HG03280 (cell line): ENCODE results near the gene FBXO46.
"Not testable (repeated sequence)": the region's sequence is repeated elsewhere in the genome, so short reads cannot be mapped to it uniquely, and the experiment has no call there.

Experiments
- ATAC-seq: cut with Tn5 transposase; IDR thresholded peaks from one replicate; pipeline ENCODE4 v1.9.1; 2021; ENCODE audit warnings: mild to moderate bottlenecking, moderate library complexity; ENCODE audit not compliant: unreplicated experiment

The FBXO46 gene

DNA sequence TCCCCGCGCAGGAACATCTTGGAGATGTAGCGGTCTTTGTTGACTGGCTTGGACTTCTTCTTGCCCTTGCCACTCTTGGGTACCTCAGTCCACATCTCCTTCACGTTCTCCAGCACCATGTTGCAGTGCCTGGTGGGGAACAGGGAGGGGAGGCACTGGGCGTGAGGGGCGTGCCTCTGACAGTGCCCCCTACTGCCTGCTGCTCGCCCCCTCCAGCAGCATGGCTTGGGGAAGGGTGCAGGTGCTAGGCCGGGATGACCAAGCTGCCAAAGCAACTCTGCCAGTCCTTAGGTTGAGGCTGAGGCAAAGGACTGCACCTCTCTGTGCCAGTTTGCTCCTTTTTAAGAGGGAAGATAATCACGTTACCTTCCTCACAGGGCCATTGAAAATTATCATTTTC lies 43.1 kb downstream of the FBXO46 start:
- no peak for ATAC-seq

DNA sequence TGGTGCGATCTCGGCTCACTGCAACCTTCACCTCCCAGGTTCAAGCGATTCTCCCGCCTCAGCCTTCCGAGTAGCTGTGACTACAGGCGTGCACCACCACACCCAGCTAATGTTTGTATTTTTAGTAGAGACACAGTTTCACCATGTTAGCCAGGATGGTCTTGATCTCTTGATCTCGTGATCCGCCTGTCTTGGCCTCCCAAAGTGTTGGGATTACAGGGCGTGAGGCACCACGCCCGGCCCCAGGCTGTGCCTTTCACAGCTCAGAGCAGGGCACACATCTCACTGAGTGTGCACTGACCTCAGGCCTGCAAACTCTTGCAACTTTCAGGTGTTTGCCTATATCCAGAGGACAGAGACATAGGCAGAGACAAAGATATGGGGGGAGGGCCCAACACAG lies 45.7 kb downstream of the FBXO46 start:
- ATAC-seq, result not testable (repeated sequence)

DNA sequence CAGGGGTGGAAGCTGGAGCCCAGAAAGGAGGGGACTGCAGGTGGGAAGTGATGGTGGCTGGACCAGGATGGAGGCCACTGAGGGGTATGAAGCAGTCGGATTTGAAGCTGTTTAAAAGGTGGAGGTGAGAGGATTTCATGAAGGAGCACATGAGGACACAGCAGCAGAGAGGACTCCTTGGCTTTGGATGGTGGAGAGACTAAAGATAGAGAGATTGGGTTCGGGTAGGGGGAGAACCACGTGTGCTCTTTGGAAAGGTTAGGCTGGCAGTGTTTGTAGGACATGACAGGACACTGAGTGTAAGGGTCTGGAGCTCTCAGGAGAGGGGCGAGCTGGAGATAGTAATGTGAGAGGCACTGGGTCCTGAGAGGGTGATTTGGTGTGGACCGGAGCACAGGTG lies 47.8 kb downstream of the FBXO46 start:
- ATAC-seq, result no peak

DNA sequence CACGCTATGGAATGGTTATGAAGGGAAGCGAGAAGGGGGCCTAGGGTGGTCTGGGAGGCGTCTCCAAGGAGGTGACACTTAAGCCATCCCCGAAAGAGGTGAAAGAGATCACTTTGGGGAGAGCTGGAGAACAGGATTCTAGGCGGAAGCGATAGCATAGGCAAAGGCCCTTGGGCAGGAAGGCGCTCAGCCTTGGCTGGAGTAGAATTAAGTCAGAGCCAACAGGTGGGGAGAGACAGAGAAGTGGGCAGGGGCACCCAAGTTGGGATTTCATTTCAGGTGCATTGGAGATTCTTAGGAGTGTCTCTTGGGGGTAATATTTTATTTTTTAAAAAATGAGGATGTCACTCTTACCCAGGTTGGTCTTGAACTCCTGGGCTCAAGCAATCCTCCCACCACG lies 48.6 kb downstream of the FBXO46 start:
- no peak for ATAC-seq

DNA sequence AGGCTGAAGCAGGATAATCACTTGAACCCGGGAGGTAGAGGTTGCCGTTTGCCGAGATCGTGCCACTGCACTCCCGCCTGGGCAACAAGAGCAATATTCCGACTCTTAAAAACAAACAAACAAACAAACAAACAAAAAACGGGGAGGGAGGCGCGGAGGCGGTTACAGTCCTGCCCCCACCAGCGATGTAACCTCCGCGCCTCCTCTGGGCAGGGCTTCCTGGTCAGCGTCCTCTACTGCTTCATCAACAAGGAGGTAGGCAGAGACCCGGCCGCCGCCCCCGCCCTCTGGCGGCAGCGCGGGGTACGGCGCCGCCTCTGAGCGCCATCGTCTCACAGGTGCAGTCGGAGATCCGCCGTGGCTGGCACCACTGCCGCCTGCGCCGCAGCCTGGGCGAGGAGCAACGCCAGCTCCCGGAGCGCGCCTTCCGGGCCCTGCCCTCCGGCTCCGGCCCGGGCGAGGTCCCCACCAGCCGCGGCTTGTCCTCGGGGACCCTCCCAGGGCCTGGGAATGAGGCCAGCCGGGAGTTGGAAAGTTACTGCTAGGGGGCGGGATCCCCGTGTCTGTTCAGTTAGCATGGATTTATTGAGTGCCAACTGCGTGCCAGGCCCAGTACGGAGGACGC lies 49.2 kb downstream of the FBXO46 start:
- peak; percentile 70 for ATAC-seq

DNA sequence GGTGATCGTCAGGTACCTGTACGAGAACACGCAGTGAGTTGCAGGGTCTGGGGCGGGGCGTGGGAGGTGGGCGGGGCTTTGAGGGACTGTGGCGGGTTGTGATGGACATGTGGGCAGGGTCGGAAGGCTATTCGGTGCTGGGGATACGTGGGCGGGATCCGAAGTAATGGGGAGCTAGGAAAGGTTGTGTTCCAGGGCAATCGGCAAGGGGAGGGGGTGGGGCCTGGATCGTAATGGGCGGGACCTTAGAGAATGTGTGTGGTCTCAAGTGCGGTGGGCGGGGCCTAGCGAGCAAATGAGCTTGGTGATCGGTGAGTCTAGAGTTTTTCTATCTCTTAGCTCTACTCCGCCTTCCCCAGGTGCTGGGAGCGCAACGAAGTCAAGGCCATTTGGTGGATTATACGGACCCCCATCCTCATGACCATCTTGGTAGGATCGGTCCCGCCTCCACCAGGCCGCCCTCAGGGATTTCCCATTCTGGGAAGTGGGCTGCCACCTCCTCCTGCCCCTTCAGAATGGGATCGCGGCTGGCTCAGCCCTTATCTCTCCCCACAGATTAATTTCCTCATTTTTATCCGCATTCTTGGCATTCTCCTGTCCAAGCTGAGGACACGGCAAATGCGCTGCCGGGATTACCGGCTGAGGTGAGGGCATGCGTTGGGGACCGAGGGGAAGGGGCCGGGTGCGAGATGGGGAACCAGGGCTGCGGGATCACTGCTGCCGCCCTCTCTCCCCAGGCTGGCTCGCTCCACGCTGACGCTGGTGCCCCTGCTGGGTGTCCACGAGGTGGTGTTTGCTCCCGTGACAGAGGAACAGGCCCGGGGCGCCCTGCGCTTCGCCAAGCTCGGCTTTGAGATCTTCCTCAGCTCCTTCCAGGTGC lies 53.1 kb downstream of the FBXO46 start:
- peak; percentile 56 for ATAC-seq

DNA sequence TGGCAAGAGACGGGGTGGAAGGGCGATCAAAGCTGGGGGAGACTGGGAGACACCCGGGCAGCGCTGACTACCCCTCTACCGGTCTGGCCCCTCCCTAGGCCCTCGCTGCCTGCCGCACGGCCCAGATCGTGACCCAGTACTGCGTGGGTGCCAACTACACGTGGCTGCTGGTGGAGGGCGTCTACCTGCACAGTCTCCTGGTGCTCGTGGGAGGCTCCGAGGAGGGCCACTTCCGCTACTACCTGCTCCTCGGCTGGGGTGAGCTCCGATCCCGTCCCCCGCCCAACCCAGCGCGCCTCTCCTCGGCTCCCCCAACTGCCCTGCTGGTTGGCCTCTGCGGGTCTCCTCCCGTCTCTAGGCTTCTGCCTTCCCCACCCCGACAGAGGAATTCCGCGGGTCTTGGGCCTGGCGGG lies 53.8 kb downstream of the FBXO46 start:
- ATAC-seq, result no peak

DNA sequence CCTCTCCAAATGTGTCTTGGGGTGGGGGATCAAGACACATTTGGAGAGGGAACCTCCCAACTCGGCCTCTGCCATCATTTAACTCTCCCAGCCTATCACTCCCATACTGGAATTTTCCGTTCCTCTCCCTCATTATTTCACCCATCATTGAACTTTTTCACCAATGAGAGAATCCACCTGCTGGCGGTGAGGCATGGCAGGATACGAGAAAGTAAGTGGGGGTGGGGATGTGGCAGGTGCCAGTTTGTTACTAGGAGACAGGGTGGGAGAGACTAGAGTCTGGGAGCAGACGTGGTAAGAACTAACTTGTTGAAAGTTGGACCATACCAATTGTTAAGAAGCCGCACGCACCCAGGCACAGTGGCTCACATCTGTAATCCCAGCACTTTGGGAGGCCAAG lies 55.8 kb downstream of the FBXO46 start:
- no peak for ATAC-seq

DNA sequence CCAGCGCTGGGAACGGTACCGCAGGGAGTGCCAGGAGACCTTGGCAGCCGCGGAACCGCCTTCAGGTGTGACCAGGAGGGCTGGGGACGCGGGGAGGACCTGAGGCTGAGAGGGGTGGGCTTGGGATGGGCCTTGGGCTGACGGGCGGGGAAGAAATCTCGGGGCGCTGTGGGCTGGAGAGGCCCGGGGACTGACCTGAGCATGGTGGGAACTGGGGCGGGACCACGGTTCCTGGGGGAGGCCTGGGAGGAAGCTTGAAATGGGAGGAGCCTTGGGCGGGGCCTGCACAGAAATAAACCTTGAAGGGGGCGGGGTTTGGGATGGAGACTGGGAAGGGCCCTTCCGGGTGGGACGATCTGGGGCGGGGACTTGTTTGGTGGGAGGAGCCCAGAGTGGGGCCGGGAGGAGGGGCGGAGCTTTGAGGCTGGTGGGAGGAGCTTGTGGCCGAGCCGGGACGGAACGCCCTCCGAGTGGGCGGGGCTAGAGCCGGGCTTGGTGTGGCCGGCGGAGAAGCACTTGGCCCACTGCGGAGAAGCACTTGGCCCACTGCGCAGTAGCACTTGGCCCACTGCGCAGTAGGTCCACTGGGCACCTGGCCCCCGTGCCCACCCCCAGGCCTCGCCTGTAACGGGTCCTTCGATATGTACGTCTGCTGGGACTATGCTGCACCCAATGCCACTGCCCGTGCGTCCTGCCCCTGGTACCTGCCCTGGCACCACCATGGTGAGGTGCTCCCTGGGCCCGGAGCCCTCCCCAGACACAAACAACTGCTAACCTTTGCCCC lies 59.8 kb downstream of the FBXO46 start:
- ATAC-seq, result peak; percentile 41

DNA sequence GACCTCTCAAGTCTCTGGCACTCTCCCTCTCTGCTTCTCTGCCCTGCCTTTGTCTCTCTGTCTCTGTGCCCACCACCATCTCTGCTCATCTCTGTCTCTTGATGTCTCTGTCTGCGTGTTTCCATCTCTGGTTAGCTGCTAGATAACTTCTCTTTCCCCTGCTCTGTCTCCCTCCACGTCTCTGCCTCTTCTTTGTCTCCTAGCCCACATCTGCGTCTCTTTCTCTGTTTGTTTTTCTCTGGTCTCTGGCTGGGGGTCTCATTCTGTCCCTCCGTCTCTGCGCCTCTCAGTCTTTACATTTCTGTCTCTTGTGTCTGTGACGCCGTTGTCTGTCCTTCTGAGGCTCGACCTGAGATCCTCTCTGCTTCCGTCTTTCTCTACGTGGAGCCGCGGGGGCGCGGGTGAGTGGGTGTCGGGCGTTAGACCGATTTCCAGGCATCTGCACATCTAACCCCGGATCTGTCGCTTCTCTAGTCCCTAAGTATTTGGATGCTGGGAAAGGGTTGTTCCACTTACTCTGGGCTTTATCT lies 62.3 kb downstream of the FBXO46 start:
- ATAC-seq, result no peak

DNA sequence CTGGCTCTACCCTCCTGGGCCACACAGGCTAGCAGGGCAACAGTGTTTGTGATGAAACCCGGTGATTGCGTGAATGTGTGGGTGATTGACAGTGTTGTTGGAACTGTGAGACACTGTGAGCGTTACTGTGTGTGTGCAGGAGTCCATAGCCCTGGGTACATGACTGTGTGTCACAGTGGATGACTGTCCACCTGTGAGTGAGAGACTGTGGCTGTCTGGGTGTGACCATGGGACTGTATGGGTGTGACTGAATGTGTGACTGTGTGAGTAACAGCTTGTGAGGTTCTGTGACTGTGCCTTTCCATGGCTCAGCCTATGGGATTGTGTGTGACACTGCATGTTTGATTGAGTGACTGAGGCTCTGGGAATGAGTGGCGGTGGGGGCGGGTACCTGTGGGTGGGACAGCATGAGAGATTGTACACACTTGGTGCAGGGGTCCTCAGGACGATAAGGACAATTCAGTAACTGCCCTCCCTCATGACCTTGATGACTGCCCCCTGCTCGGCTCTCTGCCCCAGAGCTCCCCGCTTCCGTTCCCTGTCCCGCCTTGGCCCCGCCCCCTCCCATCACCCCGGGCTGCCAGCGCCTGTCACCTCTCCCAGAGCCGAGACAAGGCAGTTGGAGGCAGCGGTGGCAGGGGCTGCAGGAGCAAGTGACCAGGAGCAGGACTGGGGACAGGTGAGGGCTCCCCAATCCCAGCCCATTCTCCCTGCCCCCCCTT lies 62.9 kb downstream of the FBXO46 start, which contains the start of gene GIPR:
Gene GIPR (plus strand): TSS at position 602 of the 722 bp plus-strand sequence. CDS start 1,300 bp downstream, outside the sequence.
- ATAC-seq, result no peak

DNA sequence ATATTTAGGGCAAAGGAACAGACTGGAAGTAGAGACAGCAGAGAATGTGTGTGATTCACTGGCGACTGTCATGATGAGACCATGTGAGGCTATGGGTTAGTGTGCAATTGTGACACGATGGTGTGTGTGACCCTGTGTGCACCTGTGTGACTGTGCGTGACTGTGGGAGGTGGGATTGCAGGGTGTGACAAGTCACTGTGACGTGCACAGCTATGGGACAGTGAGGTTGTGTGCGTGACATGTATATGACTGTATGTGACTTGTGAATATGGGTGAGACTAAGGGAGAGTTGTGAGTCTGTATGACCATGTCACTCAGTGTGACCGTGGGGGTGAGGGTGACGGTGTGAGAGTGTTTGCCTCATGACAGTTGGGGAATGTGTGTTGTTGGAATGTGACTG lies 66.1 kb downstream of the FBXO46 start:
- ATAC-seq, result no peak

DNA sequence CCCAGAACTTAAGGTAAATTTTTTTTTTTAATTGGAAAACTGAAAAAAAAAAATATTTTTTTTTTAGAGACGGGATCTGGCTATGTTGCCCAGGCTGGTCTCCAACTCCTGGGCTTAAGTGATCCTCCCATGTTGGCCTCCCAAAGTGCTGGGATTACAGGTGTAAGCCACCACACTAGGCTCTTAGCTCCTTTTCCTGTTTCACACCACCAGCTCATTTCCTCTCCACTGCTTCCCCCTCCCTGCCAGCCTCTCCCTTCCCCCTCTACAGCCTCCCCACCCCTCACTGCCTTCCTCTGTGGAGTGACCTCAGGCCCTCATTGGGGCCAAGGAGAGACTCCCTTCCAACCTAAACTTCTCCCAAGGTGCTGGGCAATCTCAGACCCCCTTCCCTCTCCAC lies 66.9 kb downstream of the FBXO46 start:
- no peak for ATAC-seq

DNA sequence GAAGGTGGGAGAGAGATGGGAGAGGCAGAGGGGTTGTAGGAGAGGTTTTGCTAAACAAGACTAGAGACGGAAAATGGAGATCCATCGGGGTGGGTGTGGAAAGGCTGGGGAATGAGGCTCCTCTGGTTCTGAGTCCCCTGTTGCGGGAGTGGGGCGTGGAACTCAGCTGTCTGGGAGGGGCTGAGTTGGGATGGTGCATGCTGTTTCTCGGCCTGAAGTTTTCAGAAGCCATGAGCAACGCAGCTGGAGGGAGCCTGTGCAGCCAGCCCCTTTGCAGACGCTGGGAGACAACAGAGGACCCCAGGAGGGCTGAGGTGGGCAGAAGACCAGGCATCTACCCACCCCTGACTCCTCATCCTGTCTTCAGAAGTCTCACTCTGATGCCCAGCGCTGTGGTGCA lies 70.1 kb downstream of the FBXO46 start:
- ATAC-seq, result no peak
